ENCODE data around the gene ACOX3. TPM values are rescaled to one million over a fixed set of nuclear protein-coding genes. Genes with fewer than 3 reads are reported as not detected.

The ACOX3 gene
- polyA plus RNA-seq, 1 of the 3 experiments (the other 2 are of a cell fraction) = 8.4 TPM

GRCh38 chr4:8442596-8443358 is 2.3 kb upstream of the ACOX3 start:
- CTCF ChIA-PET = interaction anchor here (1.0 to 2.0 kb wide), 3 partner anchors 9 to 26 kb away, joined by 3 to 5 read pairs (median 5); no protein-coding TSS in a partner anchor
- Histone ChIP-seq H3K4me1 (ENCODE audit: control insufficient read depth in 1 of 2, insufficient read depth in 2 of 2, low read depth in 1 of 2, low read length in 1 of 2) (peaks cover 4 to 21% of the 10 kb centered on the region in 2 experiments; a peak in 3 of 4 replicates), H3K36me3 (replicated peaks in 1 of 2; ENCODE audit: control insufficient read depth in 1 of 2, insufficient read depth in 2 of 2, low read length in 1 of 2) (peaks cover 0 to 4% of the 10 kb centered on the region in 2 experiments), H3F3A (replicated peaks; ENCODE audit: insufficient read depth) (peaks cover 3% of the 10 kb centered on the region), H4K20me1 (ENCODE audit: insufficient read depth) (peaks cover 14% of the 10 kb centered on the region; the same call in 1 of the 2 replicates), H3K9me2 (no peaks in the 10 kb centered on the region), H2AFZ (ENCODE audit: low read depth) (no peak overlapping the region), H3K9ac (no peak overlapping the region), H3K79me2 (ENCODE audit: insufficient read depth) (peaks cover 86% of the 10 kb centered on the region), H3K9me3 (no peaks in the 10 kb centered on the region), H3K4me3 (ENCODE audit: low read depth in 2 of 2, low read length in 1 of 2) (peak overlapping the region; percentile 84 to 99; a peak in 3 of 4 replicates), H3K27me3 (ENCODE audit: insufficient read depth) (no peaks in the 10 kb centered on the region), H3K27ac (ENCODE audit: low read depth in 2 of 2, low read length in 1 of 2) (no peak overlapping the region), H3K4me2 (peak overlapping the region; percentile 96)
- POLR2A ChIA-PET = no interaction called here
- TF ChIP-seq TAF1 (IDR thresholded peaks at IDR 0.05; ENCODE audit: borderline replicate concordance, low read depth, low read length) (no peak), ELF1 (IDR thresholded peaks at IDR 0.05) (no peak), GABPA (IDR thresholded peaks at IDR 0.05; ENCODE audit: low read depth) (no peak), SMC3 (IDR thresholded peaks at IDR 0.05; ENCODE audit: low read depth, low read length) (no peak), GATA2 (CRISPR knock-in tag; IDR thresholded peaks at IDR 0.05) (no peak), FOXJ3 (CRISPR knock-in tag; IDR thresholded peaks at IDR 0.05) (no peak), USF2 (IDR thresholded peaks at IDR 0.05; ENCODE audit: borderline replicate concordance, low read depth, low read length) (no peak), POLR2AphosphoS5 (IDR thresholded peaks at IDR 0.05; ENCODE audit: low read depth, low read length) (no peak), RCOR1 (IDR thresholded peaks at IDR 0.05; ENCODE audit: low read length) (no peak), NRF1 (IDR thresholded peaks at IDR 0.05; ENCODE audit: low read depth, low read length) (no peak), FOXM1 (IDR thresholded peaks at IDR 0.05; ENCODE audit: low read depth) (no peak), FOSL2 (IDR thresholded peaks at IDR 0.05; ENCODE audit: borderline replicate concordance, low read depth) (no peak), MEF2A (IDR thresholded peaks at IDR 0.05; ENCODE audit: borderline replicate concordance, low read depth) (no peak), SIN3A (IDR thresholded peaks at IDR 0.05; ENCODE audit: borderline replicate concordance, low read depth, low read length) (no peak)
- WGBS (ENCODE audit: low lambda C conversion rate) = 80% methylated on average over 10 of the region's 10 CpGs
- DNase-seq = no peak

- ChIA-PET CTCF (interaction anchor here (1.6 to 1.7 kb wide), 2 partner anchors 12 kb away, joined by 3 to 6 read pairs; no protein-coding TSS in a partner anchor), POLR2A (interaction anchor here (2.0 kb wide), 1 partner anchor 13 kb away, joined by 12 read pairs; no protein-coding TSS in a partner anchor)
- Histone ChIP-seq H4K20me1 (ENCODE audit: insufficient read depth) (peaks cover 10% of the 10 kb centered on the region; the same call in 1 of the 2 replicates), H3K9me3 (no peaks in the 10 kb centered on the region), H3K27me3 (ENCODE audit: insufficient read depth) (no peaks in the 10 kb centered on the region), H3K4me2 (peak overlapping the region; percentile 96), H3K9ac (peak overlapping the region; percentile 85), H3K4me3 (ENCODE audit: low read depth in 2 of 2, low read length in 1 of 2) (peak overlapping the region; percentile 84 to 99), H3F3A (replicated peaks; ENCODE audit: insufficient read depth) (peaks cover 3% of the 10 kb centered on the region), H3K27ac (ENCODE audit: low read depth in 2 of 2, low read length in 1 of 2) (no peak overlapping the region), H3K79me2 (ENCODE audit: insufficient read depth) (peaks cover 86% of the 10 kb centered on the region), H3K36me3 (replicated peaks in 1 of 2; ENCODE audit: control insufficient read depth in 1 of 2, insufficient read depth in 2 of 2, low read length in 1 of 2) (peaks cover 0 to 3% of the 10 kb centered on the region in 2 experiments), H3K9me2 (no peaks in the 10 kb centered on the region), H3K4me1 (ENCODE audit: control insufficient read depth in 1 of 2, insufficient read depth in 2 of 2, low read depth in 1 of 2, low read length in 1 of 2) (peaks cover 4 to 21% of the 10 kb centered on the region in 2 experiments; a peak in 3 of 4 replicates), H2AFZ (ENCODE audit: low read depth) (no peak overlapping the region)
- no peak for DNase-seq
- WGBS (ENCODE audit: low lambda C conversion rate) = 18% methylated on average over 17 of the region's 17 CpGs
- no peak for TF ChIP-seq USF1 (IDR thresholded peaks at IDR 0.05; ENCODE audit: borderline replicate concordance, low read depth)
- TF ChIP-seq MXI1 (IDR thresholded peaks at IDR 0.05; ENCODE audit: low read depth, low read length) = no peak
- no peak for TF ChIP-seq NFIC (IDR thresholded peaks at IDR 0.05; ENCODE audit: borderline replicate concordance)
- no peak for TF ChIP-seq SIN3A (IDR thresholded peaks at IDR 0.05; ENCODE audit: borderline replicate concordance, low read depth, low read length)
- no peak for TF ChIP-seq PBX3 (IDR thresholded peaks at IDR 0.05)
- TF ChIP-seq NRF1 (IDR thresholded peaks at IDR 0.05; ENCODE audit: low read depth, low read length) = no peak
Observed at GRCh38 chr4:8441499-8442091, 1.1 kb upstream of the ACOX3 start.
